NCI-H1436 treated with DMSO at 0.1 percent for 48 hours (cell line): Measurements from ENCODE around the gene RGL2.
A peak's percentile ranks its signal among the peaks of the same experiment; 100 is the strongest.
"Not testable (repeated sequence)": the region's sequence is repeated elsewhere in the genome, so short reads cannot be mapped to it uniquely, and the experiment has no call there.

Experiments
- DNase-seq: peaks from one replicate; lab custom pipeline; 2025; lab: John Stamatoyannopoulos, UW

RGL2 gene, protein sequence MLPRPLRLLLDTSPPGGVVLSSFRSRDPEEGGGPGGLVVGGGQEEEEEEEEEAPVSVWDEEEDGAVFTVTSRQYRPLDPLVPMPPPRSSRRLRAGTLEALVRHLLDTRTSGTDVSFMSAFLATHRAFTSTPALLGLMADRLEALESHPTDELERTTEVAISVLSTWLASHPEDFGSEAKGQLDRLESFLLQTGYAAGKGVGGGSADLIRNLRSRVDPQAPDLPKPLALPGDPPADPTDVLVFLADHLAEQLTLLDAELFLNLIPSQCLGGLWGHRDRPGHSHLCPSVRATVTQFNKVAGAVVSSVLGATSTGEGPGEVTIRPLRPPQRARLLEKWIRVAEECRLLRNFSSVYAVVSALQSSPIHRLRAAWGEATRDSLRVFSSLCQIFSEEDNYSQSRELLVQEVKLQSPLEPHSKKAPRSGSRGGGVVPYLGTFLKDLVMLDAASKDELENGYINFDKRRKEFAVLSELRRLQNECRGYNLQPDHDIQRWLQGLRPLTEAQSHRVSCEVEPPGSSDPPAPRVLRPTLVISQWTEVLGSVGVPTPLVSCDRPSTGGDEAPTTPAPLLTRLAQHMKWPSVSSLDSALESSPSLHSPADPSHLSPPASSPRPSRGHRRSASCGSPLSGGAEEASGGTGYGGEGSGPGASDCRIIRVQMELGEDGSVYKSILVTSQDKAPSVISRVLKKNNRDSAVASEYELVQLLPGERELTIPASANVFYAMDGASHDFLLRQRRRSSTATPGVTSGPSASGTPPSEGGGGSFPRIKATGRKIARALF

DNA sequence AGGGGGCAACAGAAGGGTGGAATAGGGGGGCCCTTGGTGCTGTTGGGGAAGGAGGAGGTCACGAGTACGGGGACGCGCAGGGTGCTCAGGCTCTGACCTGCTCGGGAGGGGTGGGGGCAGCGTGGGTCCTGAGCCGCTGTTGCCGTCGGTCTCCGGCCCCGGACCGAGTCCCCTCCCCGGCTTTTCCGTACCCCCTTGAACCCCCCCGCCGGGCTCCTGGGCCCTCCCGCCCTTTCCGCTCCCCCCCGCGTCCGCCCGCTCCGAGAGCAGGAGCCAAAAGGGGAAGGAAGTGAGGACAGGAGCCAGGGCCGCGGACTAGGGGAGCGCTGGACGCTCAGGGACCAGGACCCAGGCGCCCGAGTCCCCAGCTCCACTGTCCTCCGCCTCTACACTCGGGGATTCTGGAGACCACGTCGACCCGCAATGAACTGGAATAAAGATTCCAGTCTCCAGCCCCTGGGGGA lies at the start of gene RGL2:
TSS of gene RGL2 (minus strand) at position 170 of the 464 bp plus-strand sequence. CDS start 332 bp downstream, outside the sequence.
- no peak for DNase-seq

DNA sequence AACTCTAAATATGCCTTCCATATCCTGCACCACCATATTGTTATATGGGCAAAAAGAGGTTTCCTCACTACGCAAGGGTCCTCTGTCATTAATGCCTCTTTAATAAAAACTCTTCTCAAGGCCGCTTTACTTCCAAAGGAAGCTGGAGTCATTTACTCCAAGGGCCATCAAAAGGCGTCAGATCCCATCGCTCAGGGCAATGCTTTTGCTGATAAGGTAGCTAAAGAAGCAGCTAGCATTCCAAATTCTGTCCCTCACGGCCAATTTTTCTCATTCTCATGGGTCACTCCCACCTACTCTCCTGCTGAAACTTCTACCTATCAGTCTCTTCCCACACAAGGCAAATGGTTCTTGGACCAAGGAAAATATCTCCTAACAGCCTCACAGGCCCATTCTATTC lies 49.1 kb upstream of the RGL2 start:
- DNase-seq = no peak

DNA sequence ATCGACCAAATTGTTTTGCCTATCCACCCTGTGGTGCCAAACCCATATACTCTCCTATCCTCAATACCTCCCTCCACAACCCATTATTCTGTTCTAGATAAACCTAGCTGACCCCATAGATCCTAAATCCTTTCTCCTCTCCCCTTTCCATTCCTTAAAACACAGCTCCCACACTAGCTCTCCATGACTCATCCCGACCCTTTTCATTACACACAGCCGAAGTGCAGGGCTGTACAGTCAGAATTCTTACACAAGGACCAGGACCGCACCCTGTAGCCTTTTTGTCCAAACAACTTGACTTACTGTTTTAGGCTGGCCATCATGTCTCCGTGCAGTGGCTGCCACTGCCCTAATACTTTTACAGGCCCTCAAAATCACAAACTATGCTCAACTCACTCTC lies 48.2 kb upstream of the RGL2 start:
- DNase-seq = not testable (repeated sequence)

DNA sequence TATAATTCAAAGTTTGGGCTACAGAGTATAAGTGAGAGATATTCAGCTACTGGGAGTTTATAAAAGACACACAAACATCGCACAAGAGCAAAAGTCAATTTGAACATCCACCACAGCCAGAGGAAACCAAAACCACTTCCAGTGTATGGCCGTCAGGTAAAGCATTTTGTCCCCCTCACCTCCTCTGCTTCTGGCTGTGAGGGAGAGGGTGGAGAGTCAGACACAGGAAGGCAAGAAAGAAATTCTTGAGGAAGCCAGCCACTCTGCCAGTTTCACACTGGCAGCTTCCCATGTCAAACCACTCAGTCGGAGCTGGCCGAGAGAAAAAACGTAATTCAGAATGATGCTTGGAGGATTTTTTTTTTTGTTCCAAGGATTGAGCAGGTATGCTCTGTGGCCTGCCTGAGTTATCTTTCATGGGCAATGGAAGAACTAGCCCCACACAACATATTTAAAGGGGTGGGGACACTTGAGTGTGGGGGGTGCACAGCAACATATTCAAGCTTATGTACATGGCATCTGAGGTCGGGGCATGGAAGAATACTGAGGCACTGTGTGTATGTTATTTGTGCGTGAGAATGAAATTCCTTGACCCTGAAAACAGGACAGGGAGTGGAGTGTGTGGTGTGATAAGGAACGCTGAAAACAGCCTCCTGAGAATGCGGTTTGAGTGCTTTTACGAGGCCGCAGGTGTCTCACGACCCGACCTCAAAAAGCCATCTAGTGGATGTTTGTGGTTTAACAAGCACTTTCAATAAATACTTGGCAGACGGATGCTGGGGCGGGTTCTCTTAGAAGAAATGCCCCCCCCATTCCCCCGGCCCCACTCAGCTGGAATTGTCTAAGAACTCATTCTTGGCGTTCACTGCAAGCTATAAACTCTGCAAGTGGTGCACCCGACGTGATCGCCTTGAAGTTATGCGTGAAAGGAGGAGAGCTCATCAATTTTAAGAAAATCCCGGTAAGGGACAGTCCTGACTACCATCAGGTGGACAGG lies 46.3 kb upstream of the RGL2 start:
- peak; percentile 41 for DNase-seq

DNA sequence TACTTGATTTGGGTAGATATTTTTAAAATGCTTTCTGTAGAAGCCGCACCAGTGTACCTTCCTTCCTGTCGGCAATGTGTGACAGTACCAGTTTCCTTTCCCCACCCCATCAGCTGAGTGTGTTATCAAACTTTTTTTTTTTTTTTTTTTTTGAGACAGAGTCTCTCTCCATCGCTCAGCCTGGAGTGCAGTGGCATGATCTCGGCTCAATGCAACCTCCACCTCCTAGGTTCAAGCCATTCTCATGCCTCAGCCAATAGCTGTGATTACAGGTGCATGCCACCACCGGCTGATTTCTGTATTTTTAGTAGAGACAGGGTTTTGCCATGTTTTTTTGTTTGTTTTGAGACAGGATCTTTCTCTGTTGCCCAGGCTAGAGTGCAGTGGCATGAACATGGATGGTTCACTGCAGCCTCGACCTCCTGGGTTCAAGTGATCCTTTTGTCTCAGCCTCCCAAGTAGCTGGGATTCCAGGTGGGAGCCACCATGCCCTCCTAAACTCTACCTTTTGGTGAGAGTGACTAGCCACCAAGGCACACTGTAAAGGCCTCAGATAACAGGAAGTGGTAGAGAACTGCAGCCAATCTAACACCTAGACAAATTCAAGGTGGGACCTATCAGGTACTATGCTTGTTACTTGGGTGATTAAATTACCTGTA lies 45.3 kb upstream of the RGL2 start:
- DNase-seq = no peak

DNA sequence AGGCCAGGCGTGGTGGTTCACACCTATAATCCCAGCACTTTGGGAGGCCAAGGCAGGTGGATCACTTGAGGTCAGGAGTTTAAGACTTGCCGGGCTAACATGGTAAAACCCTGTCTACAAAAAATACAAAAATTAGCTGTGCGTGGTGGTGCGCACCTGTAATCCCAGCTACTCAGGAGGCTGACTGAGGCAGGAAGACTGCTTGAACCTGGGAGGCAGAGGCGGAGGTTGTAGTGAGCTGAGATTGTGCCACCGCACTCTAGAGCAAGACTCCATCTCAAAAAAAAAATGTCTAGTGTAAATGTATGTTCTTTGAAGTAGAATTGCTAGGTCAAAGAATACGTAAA lies 44.8 kb upstream of the RGL2 start:
- not testable (repeated sequence) for DNase-seq

DNA sequence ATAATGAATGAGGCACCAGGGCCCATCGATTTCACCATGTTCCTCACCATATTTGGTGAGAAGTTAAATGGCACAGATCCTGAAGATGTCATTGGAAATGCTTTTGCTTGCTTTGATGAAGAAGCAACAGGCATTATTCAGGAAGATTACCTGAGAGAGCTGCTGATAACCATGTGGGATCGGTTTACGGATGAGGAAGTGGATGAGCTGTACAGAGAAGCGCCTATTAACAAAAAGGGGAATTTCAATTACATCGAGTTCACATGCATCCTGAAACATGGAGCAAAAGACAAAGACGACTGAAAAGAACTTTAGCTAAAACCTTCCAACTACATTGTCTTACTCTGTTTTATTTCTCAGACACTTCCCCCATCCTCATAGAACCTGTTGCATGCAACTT lies 40.5 kb upstream of the RGL2 start:
- no peak for DNase-seq

DNA sequence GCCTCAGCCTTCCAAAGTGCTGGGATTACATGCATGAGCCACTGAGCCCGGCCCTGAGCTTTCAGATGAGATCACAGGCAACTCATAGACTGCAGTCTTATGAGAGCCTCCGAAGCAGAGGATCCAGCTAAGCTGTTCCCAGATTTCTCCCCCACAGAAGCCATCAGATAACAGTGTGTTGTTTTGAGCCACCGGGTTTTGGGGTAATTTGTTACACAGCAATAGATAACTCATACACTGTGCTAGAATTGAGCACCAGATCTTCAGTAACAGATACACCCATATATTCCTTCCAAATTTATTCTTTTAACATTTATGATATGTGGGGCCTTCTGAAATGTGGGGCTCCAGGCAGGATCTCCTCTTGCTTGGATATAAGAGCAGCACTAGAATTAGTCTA lies 37.8 kb upstream of the RGL2 start:
- DNase-seq = no peak

DNA sequence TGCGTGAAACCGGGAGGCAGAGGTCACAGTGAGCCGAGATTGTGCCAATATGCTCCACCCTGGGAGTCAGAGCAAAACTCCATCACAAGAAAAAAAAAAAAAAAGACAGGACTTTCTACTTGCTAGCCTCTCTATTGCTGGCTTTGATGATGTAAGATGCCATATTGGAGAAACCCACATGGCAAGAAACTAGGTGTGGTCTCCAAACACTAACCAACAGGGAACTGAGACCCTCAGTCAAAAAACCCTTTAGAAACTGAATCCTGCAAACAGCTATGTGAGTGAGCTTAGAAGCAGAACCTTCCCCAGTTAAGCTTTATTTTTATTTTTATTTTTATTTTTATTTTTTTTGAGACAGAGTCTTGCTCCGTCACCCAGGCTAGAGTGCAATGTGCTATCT lies 37.2 kb upstream of the RGL2 start:
- no peak for DNase-seq

DNA sequence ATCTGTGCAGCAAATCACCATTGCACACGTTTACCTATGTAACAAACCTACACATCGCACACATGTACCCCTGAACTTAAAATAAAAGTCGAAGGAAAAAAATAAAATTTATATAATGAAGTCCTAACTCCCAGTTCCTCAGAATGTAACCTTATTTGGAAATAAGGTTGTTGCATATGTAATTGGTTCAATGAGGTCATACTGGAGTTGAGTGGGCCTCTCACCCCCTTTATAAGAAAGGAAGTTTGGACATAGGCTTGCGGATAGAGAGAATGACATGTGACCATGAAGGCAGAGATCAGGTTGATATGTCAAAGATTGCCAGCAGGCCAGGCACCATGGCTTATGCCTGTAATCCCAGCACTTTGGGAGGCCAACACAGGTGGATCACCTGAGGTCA lies 34.9 kb upstream of the RGL2 start:
- no peak for DNase-seq

DNA sequence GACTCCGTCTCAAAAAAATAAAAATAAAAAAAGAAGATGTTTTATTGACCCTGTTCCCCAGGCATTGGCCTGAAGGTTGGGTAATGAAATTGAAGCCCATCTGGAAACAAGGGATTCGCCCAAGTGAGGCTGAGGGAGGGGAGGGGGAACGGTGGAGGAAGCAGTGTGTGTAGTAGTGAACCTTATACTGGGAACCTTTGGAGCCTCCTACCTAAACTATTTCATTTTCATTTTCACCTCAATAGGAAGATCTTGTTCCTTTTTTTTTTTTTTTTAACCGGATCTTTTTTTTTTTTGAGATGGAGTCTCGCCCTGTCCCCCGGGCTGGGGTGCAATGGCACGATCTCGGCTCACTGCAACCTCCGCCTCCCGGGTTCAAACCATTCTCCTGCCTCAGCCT lies 32.0 kb upstream of the RGL2 start:
- no peak for DNase-seq

DNA sequence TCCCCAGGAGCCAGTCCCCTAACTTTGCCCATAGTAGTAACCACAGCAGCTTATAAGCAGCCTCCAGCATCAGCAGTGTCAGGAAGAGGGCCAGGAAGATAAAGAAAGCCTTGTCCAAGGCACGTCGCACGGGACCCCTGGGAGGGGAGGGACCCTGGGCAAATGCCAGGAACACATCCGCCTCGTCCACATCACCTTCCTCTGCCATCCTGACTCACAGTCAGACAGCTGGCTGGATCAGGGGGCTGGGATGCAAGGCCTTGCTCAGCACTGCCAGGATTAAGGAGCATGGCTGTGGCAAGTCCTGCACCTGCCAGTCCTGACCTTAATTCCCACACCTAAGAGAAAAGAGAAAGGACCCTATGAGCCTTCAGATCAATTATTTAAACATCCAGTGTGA lies 30.3 kb upstream of the RGL2 start:
- no peak for DNase-seq

DNA sequence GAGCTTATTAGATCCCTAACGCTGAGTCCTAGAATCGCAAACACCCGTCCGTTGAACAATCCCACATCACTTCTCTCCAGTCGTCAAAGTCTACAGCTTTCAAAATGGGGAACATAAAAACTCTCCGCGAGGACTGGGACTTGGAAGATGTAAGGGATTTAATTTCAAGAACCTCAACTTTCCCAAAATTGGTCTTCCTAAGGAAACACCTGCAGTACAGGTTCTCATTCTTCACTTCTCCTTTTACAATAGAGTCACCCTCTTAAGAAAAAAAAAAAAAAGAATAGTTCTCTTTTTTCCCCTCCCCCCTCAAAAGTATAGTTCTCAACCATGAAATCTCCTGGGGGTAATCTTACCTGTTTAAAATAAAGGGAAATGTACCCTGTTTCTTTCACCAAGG lies 25.4 kb upstream of the RGL2 start:
- no peak for DNase-seq

DNA sequence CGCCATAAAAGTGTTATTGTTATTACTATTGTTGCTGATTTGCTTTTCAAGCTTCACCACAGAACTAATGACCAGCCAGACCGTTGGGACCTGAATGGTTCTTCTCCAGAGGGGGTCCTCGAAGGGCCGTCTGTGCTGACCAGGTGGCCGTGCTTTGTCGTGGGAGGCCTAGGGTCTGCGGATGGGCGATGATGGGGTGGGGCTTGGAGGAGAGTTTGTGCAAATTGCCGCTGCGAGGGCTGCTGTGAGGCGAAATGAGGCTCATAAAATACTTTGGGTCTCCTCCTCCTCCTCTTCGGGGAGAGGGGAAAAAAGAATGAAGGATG lies 24.8 kb upstream of the RGL2 start:
- no peak for DNase-seq

DNA sequence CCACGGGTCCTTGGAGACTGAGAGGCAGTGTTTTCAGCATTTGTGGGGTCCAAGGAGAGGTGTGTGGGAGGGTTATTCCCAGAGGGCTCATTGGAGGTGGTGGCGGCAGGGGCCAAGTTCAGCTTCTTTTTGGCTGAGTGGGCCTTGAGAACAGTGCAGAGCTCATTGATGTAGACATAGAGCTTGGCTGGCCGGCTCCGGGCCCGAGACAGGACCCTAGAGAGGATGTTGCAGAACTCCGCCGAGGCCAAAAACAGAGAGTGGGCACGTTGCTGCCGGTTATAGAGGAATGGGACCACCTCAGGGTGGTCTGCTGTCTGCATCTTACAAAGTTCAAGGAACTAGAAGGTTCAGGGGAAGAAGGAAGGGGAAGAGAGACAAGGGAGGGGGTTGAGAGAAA lies 22.5 kb upstream of the RGL2 start:
- DNase-seq = no peak

DNA sequence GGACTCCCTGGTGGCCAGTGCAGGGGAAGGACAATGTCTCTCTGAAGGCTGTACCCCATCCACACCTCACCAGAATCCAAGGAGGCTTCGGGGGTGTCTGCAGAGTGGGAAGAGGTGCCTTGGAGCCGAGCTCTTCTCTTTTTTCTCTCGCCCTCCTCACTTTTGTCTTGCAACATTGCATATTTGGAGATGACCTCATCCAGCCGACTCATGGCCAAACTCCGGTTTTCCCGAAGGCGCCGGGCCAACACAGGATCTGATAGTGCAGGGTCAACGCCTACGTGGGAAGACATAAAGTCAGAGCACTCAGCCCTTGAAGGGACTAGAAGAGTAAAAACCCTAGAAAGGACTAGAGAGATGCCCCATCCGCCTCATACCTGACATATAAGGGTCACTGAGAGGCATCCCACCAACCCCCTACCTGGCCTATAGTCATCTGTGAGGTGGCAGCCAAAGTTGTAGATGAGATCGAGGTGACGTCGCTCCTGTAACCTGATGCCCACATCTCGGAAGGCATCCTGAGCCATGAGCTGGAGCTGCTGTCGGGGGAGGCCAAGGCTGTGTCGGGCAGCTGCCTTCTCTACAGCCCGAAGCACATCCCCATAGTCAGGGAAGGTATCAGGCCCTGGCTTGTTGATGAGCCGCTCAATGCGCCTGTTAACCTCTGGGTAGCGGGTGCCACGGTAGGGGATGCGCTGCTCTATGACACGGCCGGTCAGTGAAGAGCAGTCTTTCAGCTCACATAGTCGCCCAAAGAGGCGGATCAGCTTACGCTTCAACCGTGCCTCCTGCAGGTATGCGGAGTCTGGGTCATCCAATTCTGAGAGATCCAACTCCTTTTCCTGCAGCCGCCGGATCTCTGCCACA lies 21.8 kb upstream of the RGL2 start:
- DNase-seq = no peak

DNA sequence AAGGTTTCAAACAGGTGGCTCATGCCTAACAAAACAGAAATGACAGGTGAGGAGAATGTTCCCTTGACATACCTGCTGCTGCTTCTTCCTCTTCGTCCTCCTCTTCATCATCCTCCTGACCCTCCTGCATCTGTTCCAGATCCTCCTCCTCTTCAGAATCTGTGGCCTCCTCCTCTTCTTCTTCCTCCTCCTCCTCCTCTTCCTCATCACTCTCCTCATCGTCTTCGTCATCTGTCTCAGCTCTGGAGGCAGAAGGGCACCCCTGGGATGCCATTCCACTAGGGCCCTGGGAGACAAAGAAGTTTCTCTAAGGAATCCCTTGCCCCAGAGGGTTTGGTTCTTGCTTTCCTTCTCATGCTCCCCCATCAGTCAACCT lies 21.2 kb upstream of the RGL2 start:
- no peak for DNase-seq

DNA sequence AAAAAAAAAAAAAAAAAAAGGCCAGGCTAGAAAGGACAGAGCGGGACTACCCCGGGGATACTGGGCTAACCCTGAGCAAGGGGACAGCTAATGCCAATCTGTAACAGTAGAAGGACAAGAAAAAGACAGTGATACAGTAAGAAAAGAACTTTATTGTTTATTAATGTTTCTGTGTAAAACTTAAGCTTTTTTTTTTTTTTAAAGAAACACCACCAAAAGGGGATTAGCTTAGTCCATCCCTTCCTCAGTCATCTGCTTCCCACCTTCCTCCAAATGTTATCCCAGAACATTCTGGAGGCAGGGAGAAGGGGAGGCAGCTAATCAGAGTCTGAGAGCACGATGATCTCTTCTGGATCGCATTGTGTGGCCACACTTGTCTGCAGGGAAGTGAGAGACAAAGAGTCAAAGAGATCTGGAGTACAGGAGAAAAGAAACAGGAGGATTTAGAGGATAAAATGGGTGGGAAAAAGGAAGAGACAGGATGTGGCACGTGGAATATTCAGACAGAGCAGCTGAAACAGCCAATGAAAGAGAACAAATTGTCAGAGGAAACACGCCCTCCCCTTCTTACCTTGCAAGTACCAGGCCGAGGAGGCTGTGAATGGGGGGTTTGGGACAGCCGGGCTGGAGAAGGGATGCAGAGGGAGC lies 19.8 kb upstream of the RGL2 start:
- DNase-seq = no peak

DNA sequence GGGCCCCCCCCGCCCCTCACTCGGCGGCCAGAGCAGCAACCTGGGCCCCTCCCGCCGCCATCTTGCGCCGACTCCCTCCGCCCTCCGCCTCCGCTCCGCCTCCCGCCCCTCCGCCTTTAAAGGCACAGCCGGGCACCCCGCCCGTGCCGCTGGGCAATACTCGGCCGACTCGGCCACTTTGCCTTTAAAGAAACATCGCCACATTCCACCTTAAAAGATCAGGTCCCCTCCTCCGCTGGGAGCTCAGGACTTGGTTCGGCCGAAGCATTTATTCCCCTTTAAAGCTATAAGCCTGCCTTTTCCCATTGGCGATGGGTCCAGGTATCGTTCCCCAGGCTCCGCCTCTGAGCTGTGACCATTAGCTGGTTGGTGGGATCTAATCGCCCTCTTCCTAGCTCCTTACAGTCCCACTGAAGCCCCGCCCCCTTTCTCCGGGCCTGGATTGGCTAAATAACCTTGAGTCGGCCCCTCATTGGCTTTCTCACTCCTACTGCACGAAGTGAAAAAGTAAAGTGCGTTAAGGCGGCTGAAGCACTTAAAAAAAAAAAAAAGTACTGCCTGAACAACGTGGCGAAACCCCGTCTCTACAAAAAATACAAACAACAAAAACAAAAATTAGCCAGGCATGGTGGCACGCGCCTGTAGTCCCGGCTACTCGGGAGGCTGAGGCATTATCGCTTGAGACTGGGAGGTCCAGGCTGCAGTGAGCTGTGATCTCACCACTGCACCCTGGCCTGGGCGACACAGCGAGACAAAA lies 19.1 kb upstream of the RGL2 start, which contains the start of gene ZBTB22:
TSS of gene ZBTB22 (minus strand) at position 76 of the 757 bp plus-strand sequence. CDS start 828 bp downstream, outside the sequence.
- DNase-seq = peak; percentile 89

DNA sequence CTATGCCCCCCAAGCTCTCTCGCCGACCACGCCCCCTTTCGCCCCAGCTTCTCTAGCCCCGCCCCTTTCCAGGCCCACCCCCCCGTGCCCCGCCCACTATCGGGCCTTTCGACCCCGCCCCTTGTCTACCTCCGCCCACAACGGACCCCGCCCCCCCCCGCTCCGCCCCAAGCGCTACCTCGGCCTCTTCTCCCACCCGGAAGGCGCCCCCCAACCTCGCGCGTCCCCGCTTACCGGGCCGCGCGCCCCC lies 18.6 kb upstream of the RGL2 start:
- DNase-seq = no peak
